Measurements from ENCODE around the gene ALDH3B2. TPM values are rescaled to one million over a fixed set of nuclear protein-coding genes. Genes with fewer than 3 reads are reported as not detected.

The ALDH3B2 gene
- total RNA-seq, 2 experiments from 2014 or later, result not detected

DNA sequence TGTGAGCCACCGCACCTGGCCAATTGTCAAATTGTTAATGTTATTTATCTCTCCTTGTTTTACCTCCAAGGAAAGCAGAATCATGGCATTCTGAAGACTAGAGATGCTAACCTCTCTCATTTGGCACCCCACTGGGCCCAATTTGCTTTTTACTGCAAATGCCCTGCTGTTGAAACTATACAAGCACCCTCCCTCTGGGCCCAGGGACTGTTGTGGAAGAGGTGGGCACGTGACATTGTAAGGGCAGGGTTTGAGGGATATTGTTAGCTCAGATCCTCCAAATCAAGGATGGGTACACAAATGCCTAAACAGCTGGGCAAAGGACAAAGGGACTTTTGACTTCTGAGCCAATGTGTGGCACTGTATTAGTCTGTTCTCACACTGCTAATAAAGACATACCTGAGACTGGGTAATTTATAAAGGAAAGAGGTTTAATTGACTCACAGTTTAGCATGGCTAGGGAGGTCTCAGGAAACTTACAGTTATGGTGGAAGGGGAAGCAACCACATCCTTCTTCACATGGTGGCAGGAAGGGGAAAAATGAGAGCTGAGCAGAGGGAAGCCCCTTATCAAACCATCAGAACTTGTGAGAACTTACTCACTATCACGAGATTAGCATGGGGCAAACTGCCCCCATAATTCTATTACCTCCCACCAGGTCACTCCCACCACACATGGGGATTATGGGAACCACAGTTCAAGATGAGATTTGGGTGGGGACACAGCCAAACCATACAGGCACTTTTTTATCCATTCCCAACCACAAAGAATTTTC, 6.5 kb upstream of the ALDH3B2 start:
- intact Hi-C loops (cut with micrococcal nuclease), result no loop called here
- no peak for ATAC-seq

DNA sequence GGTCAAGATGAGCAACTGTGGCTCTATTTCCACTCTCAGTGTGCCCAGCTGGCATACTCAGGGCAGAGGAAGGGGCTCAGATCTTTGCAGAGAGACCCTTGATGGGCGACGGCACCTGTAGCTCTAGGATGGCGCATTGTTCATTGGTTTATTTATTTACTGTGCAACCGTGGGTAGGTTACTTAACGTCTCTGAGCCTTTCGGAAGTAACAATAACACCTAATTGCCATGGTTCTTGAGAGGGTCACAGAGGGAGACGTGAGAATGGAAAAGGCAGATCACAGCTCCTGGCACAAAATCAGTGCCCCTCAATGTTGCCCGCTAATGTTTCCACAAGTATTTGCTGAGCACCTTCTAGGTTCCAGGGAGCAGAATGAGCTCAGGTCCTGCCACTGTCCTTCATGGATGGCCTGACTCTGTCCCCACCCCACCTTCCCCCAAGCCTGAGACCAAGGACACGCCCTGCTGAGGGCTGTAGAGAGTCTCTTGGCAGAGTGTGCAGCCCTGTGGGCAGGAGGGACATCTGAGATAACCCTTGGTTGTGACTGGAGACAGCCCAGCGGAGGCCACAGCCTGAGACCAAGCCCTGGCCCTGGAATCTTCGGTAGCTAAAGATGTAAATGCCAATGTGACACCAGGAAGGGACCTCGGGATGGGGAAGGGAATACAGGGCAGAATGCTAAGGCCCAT, 780 bp upstream of the ALDH3B2 start:
- Mint-ChIP-seq H3K36me3 (ENCODE audit: low read depth) (no peaks in the 10 kb centered on the region), H3K9me3 (no peaks in the 10 kb centered on the region), H3K27me3 (peaks cover 3% of the 10 kb centered on the region), H3K4me3 (no peak overlapping the region), H3K4me1 (ENCODE audit: low read depth) (no peaks in the 10 kb centered on the region), H3K27ac (no peak overlapping the region)
- intact Hi-C loops (cut with micrococcal nuclease), result no loop called here
- DNase-seq, result no peak
- ATAC-seq, result no peak
- CTCF ChIA-PET, result no interaction called here
- POLR2A ChIA-PET, result no interaction called here
- TF ChIP-seq, protein P1, sequence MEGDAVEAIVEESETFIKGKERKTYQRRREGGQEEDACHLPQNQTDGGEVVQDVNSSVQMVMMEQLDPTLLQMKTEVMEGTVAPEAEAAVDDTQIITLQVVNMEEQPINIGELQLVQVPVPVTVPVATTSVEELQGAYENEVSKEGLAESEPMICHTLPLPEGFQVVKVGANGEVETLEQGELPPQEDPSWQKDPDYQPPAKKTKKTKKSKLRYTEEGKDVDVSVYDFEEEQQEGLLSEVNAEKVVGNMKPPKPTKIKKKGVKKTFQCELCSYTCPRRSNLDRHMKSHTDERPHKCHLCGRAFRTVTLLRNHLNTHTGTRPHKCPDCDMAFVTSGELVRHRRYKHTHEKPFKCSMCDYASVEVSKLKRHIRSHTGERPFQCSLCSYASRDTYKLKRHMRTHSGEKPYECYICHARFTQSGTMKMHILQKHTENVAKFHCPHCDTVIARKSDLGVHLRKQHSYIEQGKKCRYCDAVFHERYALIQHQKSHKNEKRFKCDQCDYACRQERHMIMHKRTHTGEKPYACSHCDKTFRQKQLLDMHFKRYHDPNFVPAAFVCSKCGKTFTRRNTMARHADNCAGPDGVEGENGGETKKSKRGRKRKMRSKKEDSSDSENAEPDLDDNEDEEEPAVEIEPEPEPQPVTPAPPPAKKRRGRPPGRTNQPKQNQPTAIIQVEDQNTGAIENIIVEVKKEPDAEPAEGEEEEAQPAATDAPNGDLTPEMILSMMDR (IDR thresholded peaks at IDR 0.05), result no peak

More for the DNA sequence above, 6.5 kb upstream of the ALDH3B2 start:
- Mint-ChIP-seq H3K27ac (no peak overlapping the region), H3K27me3 (peaks cover 7% of the 10 kb centered on the region), H3K4me3 (no peak overlapping the region), H3K9me3 (peaks cover 3% of the 10 kb centered on the region), H3K4me1 (ENCODE audit: low read depth) (peaks cover 5% of the 10 kb centered on the region), H3K36me3 (ENCODE audit: low read depth) (no peaks in the 10 kb centered on the region)
- no peak for DNase-seq
- ChIA-PET POLR2A (no interaction called here), CTCF (no interaction called here)
- TF ChIP-seq, protein P1 (IDR thresholded peaks at IDR 0.05), result no peak

DNA sequence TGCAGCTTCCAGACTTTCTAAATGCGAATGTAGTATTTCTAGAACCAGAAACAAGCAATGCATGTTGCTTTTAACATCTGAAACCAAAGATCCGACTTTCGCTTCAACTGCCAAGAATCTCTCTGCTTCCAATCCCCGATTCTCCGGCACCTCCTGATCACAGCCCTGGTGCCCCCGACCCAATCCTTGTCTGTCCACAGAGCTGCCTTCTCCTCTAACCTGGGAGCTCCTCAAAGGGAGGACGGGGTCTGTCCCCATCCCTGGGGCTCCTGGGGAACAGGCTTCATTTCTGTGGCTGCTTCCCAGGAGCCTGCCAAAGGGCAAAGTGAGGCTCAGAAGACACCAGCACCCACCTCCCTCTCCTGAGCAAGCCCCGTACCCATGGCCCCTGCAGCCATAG, 521 bp downstream of the ALDH3B2 start:
- H3K27me3 Mint-ChIP-seq, result peaks cover 3% of the 10 kb centered on the region
- no peaks in the 10 kb centered on the region for H3K36me3 Mint-ChIP-seq (ENCODE audit: low read depth)
- POLR2A ChIA-PET, result no interaction called here
- no peaks in the 10 kb centered on the region for H3K9me3 Mint-ChIP-seq
- CTCF ChIA-PET, result no interaction called here
- intact Hi-C loops (cut with micrococcal nuclease), result no loop called here
- DNase-seq (no peak), ATAC-seq (no peak)
- H3K27ac Mint-ChIP-seq, result no peak overlapping the region
- no peaks in the 10 kb centered on the region for H3K4me1 Mint-ChIP-seq (ENCODE audit: low read depth)
- no peak overlapping the region for H3K4me3 Mint-ChIP-seq
- TF ChIP-seq, protein P1 (IDR thresholded peaks at IDR 0.05), result no peak

DNA sequence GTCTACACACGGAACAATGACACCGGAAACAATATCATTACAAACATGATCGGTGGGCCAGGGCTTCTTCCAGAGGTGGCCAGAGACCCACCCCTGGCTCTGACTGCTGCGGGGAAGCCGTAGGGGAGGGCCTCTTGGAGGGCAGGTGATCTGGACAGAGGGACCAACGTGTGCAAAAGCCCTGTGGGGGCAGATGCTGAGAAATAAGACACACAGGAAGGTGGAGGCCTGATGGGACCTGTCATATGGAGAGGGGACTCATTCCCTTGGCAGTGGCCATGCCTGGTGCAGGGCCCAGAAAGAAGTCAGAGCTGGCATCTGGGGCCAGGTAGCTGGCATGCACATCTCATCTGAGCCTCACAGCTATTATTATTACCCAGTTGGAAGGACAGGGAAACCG, 1.1 kb downstream of the ALDH3B2 start:
- ChIA-PET POLR2A (no interaction called here), CTCF (no interaction called here)
- ATAC-seq, result no peak
- TF ChIP-seq, protein P1 (IDR thresholded peaks at IDR 0.05), result no peak
- H3K27ac Mint-ChIP-seq, result no peak overlapping the region
- no peak overlapping the region for H3K4me3 Mint-ChIP-seq
- no peaks in the 10 kb centered on the region for H3K36me3 Mint-ChIP-seq (ENCODE audit: low read depth)
- H3K9me3 Mint-ChIP-seq, result no peaks in the 10 kb centered on the region
- no peak for DNase-seq
- H3K4me1 Mint-ChIP-seq (ENCODE audit: low read depth), result no peaks in the 10 kb centered on the region
- peaks cover 3% of the 10 kb centered on the region for H3K27me3 Mint-ChIP-seq
- intact Hi-C loops (cut with micrococcal nuclease), result no loop called here

DNA sequence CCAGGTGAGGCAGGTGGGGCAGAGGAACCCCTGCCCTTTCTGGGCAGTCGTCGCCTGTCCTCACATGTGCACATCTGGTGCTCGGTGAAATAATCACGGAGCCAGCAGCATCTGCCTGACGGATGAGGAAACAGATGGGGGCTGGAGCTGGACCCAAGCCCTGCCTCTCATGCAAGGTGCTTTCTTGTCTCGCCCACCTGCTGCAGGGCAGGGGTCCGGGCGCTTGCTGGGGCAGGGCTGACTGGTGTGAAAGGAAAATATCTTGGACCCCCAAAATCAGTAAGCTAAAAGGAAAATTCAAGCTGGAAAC, 3.3 kb downstream of the ALDH3B2 start:
- CTCF ChIA-PET, result no interaction called here
- Mint-ChIP-seq H3K4me3 (no peak overlapping the region), H3K27me3 (peaks cover under 1% of the 10 kb centered on the region), H3K36me3 (ENCODE audit: low read depth) (no peaks in the 10 kb centered on the region), H3K9me3 (no peaks in the 10 kb centered on the region), H3K27ac (no peak overlapping the region), H3K4me1 (ENCODE audit: low read depth) (no peaks in the 10 kb centered on the region)
- DNase-seq (no peak), ATAC-seq (no peak)
- intact Hi-C loops (cut with micrococcal nuclease), result no loop called here
- TF ChIP-seq, protein P1 (IDR thresholded peaks at IDR 0.05), result no peak
- POLR2A ChIA-PET, result interaction anchor here (0.7 kb wide), 1 partner anchor 43 kb away, joined by 4 read pairs; no protein-coding TSS in a partner anchor
